Cardiac muscle cell (in vitro differentiated cells and primary cell): ENCODE data around the gene CIB2. TPM values are rescaled to one million over a fixed set of nuclear protein-coding genes. Genes with fewer than 3 reads are reported as not detected.
A peak's percentile ranks its signal among the peaks of the same experiment; 100 is the strongest.

Experiments used
- DNase-seq, 2 donors: peaks; one replicate each; pipeline versions ENCODE4 v3.0.0 to v3.0.0-alpha.2; 2010 to 2017; ENCODE audit warnings: low read depth in 1 of 2, low spot score in 1 of 2
- H3K27ac ChIP-seq: fragments of 200-600 bp; sonication (generic); 2 replicates; pipeline ENCODE4 v1.5.1; 2016
- H3K27me3 ChIP-seq: fragments of 200-600 bp; sonication (generic); 2 replicates; pipeline ENCODE4 v1.6.0; 2016; ENCODE audit warnings: control low read depth
- H3K36me3 ChIP-seq: fragments of 200-600 bp; sonication (generic); 2 replicates; pipeline ENCODE4 v1.5.1; 2016; ENCODE audit warnings: control low read depth
- H3K4me1 ChIP-seq: fragments of 200-600 bp; sonication (generic); 2 replicates; pipeline ENCODE4 v1.8.1; 2017; ENCODE audit warnings: low read depth, mild to moderate bottlenecking, mixed run types
- H3K4me3 ChIP-seq: fragments of 200-600 bp; sonication (generic); 2 replicates; pipeline ENCODE4 v1.5.1; 2016; ENCODE audit warnings: mild to moderate bottlenecking
- H3K9me3 ChIP-seq: fragments of 200-600 bp; sonication (generic); 2 replicates; pipeline ENCODE4 v1.5.1; 2017; ENCODE audit warnings: low read depth, mild to moderate bottlenecking, control low read depth
- polyA plus RNA-seq: library from polyadenylated mRNA; unstranded; fragments of >200 nt; fragmentation: Nextera tagmentation; extraction: Ambion mirVana; gene quantifications from 2 replicates; pipeline ENCODE4 v1.2.1, GENCODE V29; 2016
- total RNA-seq: library from RNA; depleted of rRNA; stranded (reverse); fragments of >200 nt; gene quantifications from 2 replicates; pipeline ENCODE4 v1.2.3, GENCODE V29; 2016
- TF ChIP-seq, protein P1 (sequence below): IDR thresholded peaks from 2 replicates; pipeline ENCODE4 v1.5.1; 2012; ENCODE audit warnings: low read depth, mild to moderate bottlenecking, low read length

The CIB2 gene
- total and polyA plus RNA-seq, 2 experiments from 2014 or later: 59.9 to 63.4 TPM

DNA sequence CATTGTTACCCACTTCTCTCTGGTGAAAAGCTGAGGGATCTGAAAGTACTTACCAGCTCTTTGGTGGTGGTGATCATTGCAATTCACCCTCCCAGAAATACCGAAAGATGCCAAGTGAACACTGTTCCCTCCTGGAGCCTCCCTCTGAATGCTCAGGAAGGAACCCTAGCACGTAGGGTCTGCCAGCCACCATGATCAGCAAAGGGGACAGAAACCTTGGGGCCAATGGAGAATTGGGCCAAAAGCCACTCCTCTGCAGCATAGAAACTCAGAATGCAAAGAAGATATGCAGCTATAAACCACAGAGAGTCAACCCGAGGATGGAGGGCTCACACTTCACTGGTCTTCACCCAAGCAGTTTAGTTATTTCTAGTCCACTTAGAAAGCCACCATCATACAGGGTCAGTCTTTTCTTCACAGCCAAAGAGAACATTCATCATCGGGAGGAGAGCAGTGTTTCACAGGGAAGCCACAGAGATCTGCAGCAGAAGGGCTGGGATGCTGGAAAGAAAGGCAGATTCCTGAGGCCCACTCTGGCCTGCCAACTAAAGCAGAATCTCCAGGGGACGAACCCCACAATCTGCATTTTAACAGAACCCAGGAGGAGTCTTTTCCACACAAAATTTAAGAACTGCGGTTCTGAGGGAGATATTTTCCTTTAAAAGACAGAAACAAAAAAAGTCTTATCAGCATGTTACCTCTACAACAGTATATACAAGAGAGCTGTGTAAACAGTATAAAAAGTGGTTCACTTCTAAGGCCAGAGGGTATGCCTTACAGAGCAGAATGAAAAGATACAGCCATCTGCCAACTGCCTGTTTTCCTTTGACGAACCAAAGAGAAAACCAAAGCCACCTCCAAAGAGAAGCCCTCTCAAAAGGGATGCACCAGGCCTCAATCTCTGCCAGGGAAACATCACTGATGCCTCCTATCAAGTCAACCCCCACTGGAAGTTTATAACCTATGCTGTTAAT lies 65.0 kb downstream of the CIB2 start:
- no peak for DNase-seq
- H3K27me3 ChIP-seq: no peaks in the 10 kb centered on the region
- H3K4me3 ChIP-seq: no peak overlapping the region
- TF ChIP-seq, protein P1, sequence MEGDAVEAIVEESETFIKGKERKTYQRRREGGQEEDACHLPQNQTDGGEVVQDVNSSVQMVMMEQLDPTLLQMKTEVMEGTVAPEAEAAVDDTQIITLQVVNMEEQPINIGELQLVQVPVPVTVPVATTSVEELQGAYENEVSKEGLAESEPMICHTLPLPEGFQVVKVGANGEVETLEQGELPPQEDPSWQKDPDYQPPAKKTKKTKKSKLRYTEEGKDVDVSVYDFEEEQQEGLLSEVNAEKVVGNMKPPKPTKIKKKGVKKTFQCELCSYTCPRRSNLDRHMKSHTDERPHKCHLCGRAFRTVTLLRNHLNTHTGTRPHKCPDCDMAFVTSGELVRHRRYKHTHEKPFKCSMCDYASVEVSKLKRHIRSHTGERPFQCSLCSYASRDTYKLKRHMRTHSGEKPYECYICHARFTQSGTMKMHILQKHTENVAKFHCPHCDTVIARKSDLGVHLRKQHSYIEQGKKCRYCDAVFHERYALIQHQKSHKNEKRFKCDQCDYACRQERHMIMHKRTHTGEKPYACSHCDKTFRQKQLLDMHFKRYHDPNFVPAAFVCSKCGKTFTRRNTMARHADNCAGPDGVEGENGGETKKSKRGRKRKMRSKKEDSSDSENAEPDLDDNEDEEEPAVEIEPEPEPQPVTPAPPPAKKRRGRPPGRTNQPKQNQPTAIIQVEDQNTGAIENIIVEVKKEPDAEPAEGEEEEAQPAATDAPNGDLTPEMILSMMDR: no peak
- H3K36me3 ChIP-seq: no peaks in the 10 kb centered on the region
- H3K4me1 ChIP-seq: peaks cover 8% of the 10 kb centered on the region
- no peak overlapping the region for H3K27ac ChIP-seq
- no peaks in the 10 kb centered on the region for H3K9me3 ChIP-seq

DNA sequence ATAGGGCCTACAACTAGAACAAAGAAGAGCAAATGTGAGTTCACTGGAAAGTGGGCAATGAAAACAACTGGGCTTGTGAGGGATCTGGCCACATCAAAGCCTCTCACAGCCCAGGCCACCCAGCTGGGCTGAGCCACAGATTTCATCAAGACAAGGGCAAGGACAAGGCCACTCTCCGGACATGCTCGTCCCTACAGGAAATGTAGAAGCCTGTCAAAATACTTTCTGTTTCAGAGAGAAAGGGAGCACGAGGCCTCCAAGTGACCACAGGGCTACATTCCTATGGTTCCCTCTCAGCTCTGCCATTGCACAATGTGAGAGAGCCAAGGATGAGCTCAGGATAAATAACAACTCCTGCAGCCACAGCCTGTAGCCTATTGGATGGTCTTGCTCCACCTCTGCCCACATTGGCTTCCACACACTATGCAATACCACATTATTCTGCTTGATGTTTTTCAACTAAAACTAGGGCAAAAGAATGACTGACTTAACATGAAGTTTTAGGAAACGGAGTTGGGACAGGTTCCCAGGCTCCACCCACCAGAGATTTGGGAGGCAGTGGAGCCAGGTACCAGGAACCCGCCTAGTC lies 65.9 kb downstream of the CIB2 start:
- no peak overlapping the region for H3K27ac ChIP-seq
- peaks cover 8% of the 10 kb centered on the region for H3K4me1 ChIP-seq
- TF ChIP-seq, protein P1: no peak
- no peak overlapping the region for H3K4me3 ChIP-seq
- peak in 1 of 2 donors; percentile 99 for DNase-seq
- H3K27me3 ChIP-seq: no peaks in the 10 kb centered on the region
- H3K9me3 ChIP-seq: no peaks in the 10 kb centered on the region
- no peaks in the 10 kb centered on the region for H3K36me3 ChIP-seq

DNA sequence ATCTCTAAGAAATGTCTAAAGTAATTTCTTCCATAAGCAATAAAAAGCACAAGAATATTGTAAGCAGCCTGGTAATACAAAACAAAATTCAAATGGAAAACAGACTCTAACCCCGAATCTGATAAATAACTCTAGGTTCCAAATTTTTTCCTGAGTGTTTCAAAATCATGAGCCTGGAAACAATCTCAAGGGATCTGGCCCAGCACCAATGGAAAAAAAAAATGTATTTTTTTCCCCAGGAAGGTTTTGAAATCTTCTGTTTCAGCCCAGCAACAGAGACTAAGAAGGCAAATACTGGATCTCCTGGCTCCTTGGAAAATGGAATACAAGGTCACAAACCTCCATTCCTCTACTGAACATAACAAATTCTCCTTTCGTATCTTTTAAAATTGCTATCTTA lies 66.7 kb downstream of the CIB2 start:
- DNase-seq: peak in 1 of 2 donors; percentile 86
- no peak overlapping the region for H3K27ac ChIP-seq
- TF ChIP-seq, protein P1: no peak
- no peaks in the 10 kb centered on the region for H3K9me3 ChIP-seq
- H3K4me1 ChIP-seq: peaks cover 8% of the 10 kb centered on the region
- no peaks in the 10 kb centered on the region for H3K27me3 ChIP-seq
- no peaks in the 10 kb centered on the region for H3K36me3 ChIP-seq
- H3K4me3 ChIP-seq: no peak overlapping the region

DNA sequence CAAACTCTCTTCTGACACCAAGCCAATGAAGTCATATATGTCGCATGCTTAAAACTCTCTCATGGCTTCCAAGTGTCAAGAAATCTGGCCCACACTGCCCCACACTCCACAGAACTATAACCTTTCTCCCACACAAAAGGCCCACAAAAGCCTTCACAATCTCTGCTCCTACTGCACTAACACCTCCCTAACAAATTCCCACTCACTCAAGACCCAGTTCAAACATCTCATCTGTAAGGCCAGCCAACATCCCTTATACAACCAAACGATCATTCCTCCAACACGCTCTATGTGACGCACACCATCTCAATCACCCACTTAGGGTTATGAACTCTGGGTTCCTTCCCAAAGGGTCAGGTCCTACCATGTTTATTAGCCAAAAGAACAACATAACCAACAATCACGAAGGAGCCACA lies 67.3 kb downstream of the CIB2 start:
- DNase-seq: peak in 1 of 2 donors; percentile 42
- Histone ChIP-seq H3K4me3 (no peak overlapping the region), H3K27me3 (no peaks in the 10 kb centered on the region), H3K27ac (no peak overlapping the region), H3K36me3 (no peaks in the 10 kb centered on the region), H3K9me3 (no peaks in the 10 kb centered on the region), H3K4me1 (peaks cover 8% of the 10 kb centered on the region)
- TF ChIP-seq, protein P1: no peak

DNA sequence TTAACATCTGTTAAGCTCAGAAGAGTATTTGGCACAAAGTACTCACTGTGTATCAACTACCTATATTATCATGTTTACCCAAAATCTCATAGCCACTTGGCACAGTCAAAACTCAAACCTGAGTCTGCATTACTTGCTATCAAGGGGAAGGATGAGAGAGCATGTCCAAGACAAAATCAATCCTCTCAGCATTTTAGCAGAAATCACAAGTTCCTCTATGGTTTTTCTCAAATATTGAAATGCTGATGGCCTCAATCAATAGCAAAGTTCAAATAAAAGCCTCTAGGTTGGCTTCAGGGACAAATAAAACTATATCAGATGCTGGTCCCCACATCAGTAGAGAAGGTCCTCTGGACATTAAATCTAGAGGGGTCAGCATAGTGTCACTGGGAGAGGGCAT lies 68.0 kb downstream of the CIB2 start:
- Histone ChIP-seq H3K27me3 (no peaks in the 10 kb centered on the region), H3K36me3 (no peaks in the 10 kb centered on the region), H3K4me3 (no peak overlapping the region), H3K9me3 (no peaks in the 10 kb centered on the region), H3K4me1 (peaks cover 8% of the 10 kb centered on the region), H3K27ac (no peak overlapping the region)
- DNase-seq: no peak
- TF ChIP-seq, protein P1: no peak
